Inferior parietal cortex (tissue), 1 donor: ENCODE measurements around the gene ACLY.
"Not testable (repeated sequence)": the region's sequence is repeated elsewhere in the genome, so short reads cannot be mapped to it uniquely, and the experiment has no call there.

Experiments
- DNase-seq: peaks from one replicate; pipeline ENCODE4 v3.0.0-alpha.2; 2016; ENCODE audit errors: extremely low spot score

ACLY gene

GRCh38 chr17:41873559-41874292 lies 45.0 kb downstream of the ACLY start:
- DNase-seq = no peak

GRCh38 chr17:41871789-41872188 lies 47.0 kb downstream of the ACLY start:
- DNase-seq = no peak

- no peak for DNase-seq
Measured at GRCh38 chr17:41870627-41871026, 48.1 kb downstream of the ACLY start.

- no peak for DNase-seq
Measured at GRCh38 chr17:41870097-41870496, 48.7 kb downstream of the ACLY start.

GRCh38 chr17:41869426-41869825 lies 49.3 kb downstream of the ACLY start:
- DNase-seq = no peak

GRCh38 chr17:41868568-41868967 lies 50.2 kb downstream of the ACLY start:
- no peak for DNase-seq

GRCh38 chr17:41865596-41865893 lies 53.2 kb downstream of the ACLY start:
- DNase-seq = no peak

- peak; percentile 83 for DNase-seq
Measured at GRCh38 chr17:41864836-41865595, 53.7 kb downstream of the ACLY start, which contains the start of gene KLHL11. Gene KLHL11, minus strand, starts transcription at chr17:41865423. Its CDS starts 53 bp downstream, at chr17:41865370.

GRCh38 chr17:41864498-41864835 lies 54.3 kb downstream of the ACLY start:
- no peak for DNase-seq

- DNase-seq = no peak
Measured at GRCh38 chr17:41863074-41863848, 55.5 kb downstream of the ACLY start.

- no peak for DNase-seq
Measured at GRCh38 chr17:41860254-41860931, 58.4 kb downstream of the ACLY start.

GRCh38 chr17:41851382-41851781 lies 67.4 kb downstream of the ACLY start:
- not testable (repeated sequence) for DNase-seq

- DNase-seq = no peak
Measured at GRCh38 chr17:41849251-41849990, 69.3 kb downstream of the ACLY start.

GRCh38 chr17:41848788-41849187 lies 70.0 kb downstream of the ACLY start:
- DNase-seq = no peak

- DNase-seq = no peak
Measured at GRCh38 chr17:41844971-41845370, 73.8 kb downstream of the ACLY start.

- DNase-seq = not testable (repeated sequence)
Measured at GRCh38 chr17:41840781-41841180, 78.0 kb downstream of the ACLY start.

- DNase-seq = not testable (repeated sequence)
Measured at GRCh38 chr17:41839448-41839847, 79.3 kb downstream of the ACLY start.

- DNase-seq = no peak
Measured at GRCh38 chr17:41837761-41838538, 80.8 kb downstream of the ACLY start, which contains the start of gene KLHL10. Gene KLHL10, plus strand, starts transcription at chr17:41837825. Its CDS starts 108 bp downstream, at chr17:41837933.

- no peak for DNase-seq
Measured at GRCh38 chr17:41836550-41837196, 82.1 kb downstream of the ACLY start.
